HG02884 (cell line): ENCODE data around the gene MMP23B.
A peak's percentile ranks its signal among the peaks of the same experiment; 100 is the strongest.
"Not testable (repeated sequence)": the region's sequence is repeated elsewhere in the genome, so short reads cannot be mapped to it uniquely, and the experiment has no call there.

Source experiments
- ATAC-seq: cut with Tn5 transposase; IDR thresholded peaks from one replicate; pipeline ENCODE4 v1.9.1; 2021; ENCODE audit warnings: mild to moderate bottlenecking, moderate library complexity; ENCODE audit not compliant: unreplicated experiment

Gene MMP23B

DNA sequence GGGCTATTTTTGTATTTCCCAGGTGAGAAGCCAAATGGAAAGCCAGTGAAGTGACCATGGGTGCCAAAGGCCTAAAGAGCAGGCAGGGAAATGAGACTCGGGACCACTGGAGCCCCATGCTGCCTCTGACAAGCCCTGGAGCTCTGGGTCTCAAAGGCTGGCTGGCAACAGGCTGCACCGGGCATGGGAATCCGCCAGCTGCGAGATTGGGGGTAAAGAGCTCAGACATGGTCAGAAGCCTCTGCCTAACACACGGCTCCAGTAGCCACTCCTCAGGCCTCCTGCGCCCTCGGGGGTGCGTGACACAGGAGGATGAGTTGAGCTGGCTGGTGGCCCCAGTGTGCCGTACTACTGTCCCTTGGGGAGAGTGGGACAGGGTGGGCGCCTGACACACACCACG, 32.3 kb downstream of the MMP23B start:
- not testable (repeated sequence) for ATAC-seq

DNA sequence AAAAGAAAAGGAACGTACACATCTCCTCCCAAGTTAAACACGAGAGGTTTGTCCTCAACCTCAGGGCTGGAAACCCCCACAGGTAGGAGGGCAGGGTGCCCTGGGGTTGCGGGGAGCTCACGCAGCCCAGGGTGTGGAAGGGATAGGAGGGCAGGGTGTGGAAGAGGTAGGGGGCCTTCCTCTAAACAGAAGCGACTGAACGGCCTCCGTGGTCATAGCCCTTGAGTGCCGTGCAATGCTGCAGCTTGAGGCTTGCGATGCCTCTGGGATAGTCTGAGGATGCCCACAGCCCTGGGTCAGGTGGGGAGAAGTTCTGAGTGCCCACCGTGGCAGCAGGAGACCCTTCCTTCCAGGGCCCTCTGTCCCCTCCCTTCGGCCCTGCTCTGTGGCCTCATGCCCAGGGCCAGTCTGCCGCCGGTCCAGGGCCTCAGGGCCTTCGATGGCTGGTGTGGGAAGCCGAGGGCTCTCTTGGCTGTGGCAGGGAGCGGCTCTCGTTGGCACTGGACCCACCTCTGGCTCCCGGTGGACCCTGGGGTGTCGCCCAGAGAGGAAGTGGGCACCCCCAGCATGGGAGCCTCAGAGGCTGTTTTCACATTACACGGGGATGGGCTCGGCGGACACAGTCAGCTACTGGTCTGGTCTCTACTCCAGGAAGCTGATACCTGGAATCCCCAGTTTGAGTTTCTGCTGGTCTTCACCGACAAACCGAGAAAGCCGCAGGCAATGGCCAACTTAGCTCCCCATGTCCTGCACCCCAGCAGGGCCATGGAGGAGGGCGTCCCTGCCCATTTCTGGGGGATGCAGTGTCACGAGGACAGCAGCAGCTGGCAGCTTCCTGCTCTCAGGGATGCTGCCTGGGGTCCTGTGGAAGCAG, 33.2 kb downstream of the MMP23B start:
- no peak for ATAC-seq

DNA sequence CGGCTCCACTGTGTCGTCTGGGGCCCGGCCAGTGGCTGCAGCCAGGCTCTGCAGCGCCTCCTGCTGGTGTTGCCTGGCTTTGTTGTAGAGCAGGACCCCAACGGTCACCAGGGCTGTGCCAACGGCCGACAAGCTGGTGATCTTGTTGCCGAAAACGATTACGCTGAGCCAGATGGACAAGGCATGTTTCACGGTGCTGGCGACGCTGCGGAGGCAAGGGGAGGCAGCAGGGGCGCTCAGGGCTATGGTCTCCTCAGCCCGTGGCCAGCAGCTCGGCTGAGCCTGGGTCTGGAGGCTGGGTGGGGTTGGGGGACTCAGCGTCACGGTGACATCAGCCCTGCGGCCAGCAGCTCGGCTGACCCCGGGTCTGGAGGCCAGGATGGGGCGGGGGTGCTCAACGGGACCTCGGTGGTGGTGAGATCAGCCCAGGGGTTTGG, 33.9 kb downstream of the MMP23B start:
- no peak for ATAC-seq

DNA sequence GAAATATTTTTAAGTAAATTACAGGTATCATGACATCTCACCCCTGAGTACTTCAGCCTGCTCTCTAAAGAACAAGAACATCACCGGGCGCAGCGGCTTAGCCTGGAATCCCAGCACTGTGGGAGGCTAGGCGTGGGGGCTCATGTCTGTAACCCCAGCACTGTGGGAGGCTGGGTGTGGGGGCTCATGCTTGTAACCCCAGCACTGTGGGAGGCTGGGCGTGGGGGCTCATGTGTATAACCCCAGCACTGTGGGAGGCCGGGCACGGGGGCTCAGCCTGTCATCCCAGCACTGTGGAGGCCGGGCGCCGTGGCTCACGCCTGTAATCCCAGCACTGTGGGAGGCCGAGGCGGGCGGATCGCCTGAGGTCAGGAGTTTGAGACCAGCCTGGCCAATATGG, 34.6 kb downstream of the MMP23B start:
- no peak for ATAC-seq

DNA sequence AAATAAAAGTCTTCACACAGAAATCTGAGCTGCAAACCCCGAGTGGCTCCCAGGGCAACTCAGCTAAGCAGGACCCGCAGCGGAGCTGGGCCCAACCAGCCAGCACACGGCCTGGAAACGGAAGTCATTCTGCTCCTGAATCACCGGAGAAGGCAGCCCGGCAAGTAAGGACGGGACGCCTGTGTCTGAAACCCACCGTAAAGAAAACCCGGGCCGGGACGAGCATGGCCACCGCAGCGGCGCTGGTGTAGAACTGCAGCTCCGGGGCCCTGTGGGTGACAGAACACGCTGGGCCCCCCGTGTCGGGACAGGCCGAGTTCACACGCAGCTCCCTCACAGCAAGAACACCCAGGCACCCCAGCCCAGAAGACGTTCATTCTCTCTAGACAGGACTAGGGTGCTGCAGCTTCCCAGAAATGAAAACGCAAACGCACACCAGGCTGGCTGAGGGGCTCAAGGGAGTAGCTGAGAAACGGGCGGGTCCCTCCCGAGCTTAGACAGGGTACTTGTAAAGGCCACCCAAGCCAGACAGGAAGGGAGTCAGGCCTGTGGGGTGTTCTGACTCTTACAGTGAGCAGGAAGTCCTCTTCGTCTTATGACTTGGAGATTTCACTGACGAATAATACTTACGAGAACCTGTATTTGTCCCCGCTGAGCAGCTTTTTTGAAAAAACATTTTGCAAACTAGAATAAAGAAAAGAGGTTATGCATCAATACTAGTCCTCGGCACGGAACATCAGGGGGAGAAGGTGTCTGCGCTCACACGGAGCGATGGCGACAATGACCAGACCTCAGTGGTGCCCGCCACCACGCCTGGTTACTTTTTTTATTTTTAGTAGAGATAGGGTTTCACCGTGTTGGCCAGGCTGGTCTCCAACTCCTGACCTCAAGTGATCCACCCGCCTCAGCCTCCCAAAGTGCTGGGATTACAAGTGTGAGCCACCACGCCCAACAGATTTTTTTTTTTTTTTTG, 37.8 kb downstream of the MMP23B start:
- no peak for ATAC-seq

DNA sequence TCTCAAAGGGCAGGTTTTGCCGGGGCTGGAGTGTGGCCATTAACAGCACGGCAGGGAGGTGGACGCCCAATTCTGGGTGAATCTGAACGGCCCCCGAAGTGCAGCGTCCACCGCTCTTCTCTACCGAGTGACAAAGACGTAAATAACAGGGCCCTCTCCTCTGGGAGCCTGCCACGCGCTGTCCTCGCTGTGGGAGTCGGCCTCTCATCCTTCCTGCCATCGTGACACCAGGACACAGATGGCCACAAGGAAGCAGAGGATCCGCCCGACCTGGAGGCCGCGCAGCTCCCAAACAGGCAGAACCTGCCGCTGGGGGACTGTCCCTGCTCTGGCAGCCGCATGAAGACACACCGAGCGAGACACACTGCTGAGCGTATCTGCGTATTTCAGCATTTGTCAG, 38.9 kb downstream of the MMP23B start:
- no peak for ATAC-seq

DNA sequence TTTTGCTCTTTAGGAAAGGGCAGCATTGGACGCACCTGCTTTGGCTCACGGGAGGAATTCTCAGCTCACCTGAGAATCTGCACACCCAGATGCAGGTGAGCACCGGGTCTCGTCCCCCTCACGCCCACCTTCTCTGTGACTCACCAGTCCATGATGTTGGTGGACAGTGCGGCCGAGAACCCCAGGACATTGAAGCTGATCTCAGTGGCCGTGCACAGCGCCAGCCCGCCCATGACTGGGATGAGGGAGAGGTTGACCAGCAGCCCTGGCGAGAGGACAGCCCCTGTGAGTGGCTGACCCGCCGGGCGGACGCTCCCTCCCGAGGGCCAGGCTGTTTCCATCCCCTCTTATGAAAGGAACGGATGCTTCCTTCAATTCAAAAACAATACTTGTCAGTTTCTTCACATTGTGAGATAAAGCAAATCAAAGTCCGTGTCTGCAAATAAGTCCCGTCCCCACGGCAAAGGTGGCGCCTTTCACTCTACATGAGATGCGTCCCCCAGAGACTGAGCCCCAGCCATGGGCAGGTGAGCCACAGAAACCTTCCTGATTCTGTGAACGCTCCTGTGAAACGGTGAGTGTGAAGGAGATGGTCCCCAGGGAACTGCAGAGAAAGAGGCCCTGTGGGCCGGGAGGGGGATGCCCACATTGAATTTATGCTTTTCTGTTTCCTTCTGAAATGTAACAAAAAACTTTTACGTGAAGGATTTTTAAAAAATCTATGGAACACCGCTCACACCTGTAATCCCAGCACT, 39.6 kb downstream of the MMP23B start:
- no peak for ATAC-seq

DNA sequence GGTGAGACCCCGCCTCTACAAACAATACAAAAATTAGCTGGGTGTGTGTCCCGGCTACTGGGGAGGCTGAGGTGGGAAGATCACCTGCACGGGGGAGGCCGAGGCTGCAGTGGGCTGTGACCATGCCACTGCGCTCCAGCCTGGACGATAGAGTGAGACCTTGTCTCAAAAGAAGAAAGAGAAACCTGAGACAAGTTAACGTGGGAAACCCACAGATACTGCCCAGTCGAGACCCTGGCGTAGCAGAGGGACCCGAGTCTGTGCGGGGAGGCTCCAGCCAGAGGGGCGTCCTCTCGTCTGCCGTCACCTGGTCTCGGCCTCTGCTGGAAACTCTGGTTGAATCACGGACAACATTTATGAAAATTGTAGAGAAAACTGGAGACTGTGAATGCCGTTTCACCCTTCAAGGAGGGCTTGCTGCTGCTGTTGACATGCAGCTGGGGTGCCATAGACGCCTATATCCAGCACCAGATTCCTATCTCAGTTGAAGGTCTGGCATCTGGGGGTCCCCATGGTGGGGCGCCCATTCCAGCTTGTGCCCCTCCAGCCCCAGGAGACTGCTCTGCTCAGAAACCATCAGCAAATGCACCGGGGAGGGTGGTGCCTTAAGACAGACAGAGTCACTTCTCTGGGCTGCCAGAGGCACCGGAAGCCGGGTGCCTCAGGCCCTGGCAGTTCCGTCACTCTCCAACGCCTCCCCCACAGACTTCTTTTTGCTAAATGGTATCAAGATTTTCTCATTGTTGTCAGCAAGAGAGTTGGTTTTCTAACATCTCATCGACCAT, 40.4 kb downstream of the MMP23B start:
- no peak for ATAC-seq

DNA sequence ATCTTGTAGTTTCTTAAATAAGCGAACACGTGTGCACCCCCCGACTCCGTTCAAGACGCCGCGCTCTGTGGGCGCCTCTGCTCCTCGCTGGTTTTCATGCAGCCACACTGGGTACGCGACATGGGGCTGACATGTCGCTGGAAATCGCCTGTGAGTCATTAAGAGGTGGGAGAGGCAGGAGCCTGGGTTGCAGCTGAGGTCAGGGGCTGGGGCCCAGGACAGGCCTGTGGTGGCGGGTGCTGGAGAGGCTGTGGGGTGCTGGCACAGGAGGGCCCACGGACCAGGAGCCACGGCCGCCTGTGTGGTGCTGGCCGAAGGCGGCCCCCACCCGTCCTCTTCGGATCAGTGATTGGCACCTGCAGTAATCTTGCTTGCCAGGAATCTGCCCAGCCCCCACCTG, 42.8 kb downstream of the MMP23B start:
- ATAC-seq, result not testable (repeated sequence)

DNA sequence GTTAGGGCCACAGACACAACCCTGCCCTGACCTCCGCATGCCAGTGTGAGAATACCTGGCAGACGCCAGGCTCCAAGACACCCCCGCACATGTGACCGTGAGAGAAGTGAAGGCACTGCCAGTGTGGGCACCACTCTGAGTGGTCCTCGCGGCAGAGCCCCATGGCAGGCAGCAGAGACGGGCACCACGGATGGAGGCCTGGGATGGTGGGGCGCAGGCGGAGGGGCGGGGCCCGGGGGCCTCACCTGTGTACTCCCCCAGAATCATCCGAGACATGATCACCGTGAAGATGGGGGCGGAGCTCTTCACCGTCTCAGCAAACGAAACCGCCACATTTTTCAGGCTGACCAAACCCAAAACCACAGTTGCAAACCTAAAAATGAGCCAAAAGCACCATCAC, 43.2 kb downstream of the MMP23B start:
- not testable (repeated sequence) for ATAC-seq

DNA sequence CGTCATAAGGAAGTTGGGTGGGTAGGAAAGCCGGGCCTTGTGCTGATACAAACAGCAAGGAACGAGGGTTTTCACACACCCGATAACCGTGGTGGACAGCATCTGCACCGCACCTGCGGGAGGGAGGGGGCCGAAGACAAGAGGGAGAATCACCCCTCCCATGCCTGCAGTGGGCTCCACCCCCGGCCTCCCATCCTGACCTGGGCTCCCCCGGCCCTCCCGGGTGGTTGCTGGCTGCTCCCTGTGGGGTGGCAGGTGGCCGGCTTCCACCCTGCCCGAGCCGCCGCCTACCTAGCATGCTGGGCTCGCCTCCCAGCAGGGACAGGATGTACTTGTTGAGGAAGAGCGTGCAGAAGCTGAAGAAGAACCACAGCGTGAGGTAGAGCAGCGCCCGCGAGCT, 44.1 kb downstream of the MMP23B start:
- ATAC-seq, result not testable (repeated sequence)

DNA sequence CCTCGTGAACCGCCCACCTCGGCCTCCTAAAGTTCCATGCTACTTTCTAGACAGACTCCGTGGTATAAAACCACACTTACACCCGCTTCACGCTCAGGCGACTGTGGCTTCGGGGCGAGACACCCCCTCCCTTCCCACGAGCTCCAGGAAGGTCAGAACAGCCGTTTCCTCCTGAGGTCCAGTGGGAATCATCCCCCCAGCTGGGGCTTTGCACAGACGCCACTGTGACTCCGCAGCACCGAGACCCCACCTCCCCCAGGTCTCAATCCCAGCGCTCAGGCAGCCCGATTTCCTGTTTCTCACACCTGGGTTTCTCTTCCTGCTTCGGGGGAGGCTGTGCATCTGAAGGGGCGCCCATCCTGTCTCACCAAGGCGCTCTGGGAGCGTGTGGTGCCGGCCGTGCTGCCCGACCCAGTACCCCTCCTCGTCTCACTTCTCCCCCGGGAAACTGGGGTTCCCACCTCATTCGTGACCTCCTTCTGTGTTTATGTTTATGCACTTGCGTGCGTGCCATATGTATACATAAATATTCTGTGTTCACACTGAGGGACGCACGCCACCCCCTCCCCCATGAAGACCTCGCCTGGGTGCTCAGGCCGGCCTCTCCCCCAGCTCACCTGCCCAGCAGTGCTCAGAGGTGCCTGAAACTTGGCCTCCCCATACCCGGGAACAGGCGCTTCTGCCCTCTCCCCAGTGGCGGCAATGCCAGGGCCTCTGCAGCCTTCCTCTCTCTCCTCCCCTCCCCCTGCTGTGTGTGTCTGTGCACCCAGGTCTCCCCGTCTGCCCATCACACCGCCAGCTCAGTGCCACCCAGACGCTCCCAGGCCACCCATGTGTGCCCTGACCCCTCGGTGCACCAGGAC, 46.0 kb downstream of the MMP23B start:
- peak; percentile 54 for ATAC-seq

DNA sequence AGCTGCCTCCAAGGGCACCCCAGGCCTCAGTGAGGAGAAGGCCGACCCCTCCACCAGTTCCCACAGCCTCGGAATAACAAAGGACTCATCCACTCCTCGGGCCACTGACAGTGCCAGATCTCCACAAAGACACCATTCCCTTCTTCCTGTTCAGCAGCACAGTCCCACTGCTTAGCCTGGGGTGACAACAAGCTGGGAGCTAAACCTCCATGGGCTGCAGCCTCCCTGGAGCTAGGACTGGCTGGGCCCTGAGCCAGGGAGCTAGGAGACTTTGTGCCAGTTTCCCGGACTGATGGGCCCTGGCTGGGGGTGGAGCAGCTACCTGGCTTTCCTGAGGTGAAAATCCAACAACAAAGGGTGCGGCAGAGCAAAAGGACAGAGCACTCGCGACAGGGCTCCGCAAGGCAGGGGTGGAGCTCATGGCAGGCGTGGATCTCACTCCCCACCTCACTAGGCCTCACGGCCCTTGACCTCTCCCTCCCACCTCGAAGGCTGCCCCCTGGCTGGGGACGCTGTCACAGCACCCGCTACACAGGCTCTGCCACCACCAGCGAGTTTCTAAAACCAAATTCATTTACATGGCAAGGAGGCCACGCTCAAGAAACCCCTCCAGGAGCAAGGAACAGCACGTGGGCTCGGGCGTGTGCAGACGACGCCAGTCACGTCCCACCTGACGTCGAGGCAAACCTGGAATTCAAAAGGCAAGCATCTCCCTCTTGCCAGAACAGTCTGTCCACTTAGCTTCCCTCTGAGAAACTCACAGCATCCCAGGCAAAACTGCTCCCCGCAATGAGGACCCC, 46.8 kb downstream of the MMP23B start:
- ATAC-seq, result no peak

DNA sequence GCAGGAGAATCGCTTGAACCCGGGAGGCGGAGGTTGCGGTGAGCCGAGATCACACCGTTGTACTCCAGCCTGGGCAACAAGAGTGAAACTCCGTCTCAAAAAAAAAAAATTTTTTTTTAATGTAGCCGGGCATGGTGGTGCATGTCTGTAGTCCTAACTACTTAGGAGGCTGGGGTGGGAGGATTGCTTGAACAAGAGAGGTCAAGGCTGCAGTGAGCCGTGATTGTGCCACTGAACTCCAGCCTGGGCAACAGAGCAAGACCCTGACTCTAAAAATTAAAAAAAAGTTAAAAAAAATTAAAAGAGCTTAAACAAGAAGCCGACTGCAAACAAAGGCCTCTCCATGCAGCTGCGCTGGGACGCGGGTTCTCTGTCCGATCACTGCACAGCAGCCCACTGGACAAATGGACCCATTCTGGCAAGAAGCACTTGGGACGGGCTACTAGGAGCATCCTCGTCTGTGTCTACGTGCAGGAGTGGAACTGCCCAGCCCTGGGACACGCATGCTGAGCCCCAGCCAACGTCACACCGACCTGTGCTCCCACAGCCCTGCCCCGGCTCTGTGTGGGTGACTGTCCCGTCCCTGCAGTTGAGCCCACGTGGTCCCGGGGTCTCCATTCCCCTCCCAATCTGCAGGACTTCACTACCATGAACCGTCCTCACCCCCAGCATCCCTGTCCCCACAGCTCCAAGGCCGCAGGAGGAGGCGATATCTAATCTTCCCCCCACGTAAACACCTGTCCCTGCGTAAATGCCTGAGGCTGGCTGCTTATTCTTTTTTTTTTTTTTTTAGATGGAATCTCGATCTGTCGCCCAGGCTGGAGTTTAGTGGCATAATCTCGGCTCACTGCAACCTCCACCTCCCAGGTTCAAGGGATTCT, 48.3 kb downstream of the MMP23B start:
- ATAC-seq, result no peak

DNA sequence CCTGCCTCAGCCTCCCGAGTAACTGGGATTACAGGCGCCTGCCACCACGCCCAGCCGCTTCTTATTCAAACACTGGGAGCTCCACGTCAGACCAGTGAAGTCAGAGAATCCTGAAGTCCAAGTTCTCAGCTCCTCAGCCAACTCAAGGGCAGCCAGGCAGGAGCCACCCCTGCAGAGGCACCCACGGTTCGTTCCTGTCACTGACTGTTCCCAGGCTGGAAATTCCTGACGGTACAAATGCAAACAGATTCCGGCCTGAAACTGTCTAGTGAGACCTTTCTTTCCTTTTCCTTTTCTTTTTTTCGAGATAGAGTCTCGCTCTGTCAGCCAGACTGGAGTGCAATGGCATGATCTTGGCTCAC, 48.9 kb downstream of the MMP23B start:
- ATAC-seq, result no peak

DNA sequence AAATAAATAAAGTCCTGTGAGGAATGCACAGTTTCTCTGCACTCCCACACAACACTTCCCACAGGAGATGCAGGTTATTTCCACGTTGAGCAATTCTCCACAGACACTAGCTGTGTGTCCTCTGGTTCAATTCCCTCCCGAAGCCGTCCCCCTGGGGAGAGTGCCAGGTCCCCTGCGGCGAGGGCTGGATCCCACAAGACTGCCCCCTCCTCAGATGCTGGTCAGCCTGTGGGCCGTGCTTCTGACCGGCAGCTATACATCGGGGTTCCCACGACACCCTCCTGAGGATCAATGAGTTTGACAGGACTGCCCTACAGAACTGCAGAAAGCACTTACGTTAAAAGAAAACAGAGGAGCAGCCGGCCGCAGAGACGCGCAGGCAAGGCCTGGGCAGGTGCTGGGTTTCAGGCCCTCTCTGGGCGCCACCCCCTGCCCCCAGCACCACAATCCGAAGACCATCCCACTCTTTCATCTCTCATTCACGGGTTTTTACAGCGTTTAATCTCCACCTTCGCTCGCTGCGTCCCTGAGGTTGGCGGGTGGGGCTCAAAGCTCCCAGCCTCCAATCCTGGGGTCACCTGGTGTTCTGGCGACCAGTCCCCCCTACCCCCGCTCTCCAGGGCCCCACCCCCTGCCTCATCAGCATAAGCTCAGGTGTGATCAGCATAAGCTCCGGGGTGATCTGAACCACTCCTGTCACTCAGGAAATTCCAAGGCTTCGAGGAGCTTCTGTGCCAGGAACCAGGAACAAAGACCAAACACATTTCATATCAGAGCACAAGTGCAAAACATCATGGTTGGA, 51.3 kb downstream of the MMP23B start:
- ATAC-seq, result no peak
